OCI-LY7 (cell line): ENCODE results near the gene CYFIP2. TPM values are rescaled to one million over a fixed set of nuclear protein-coding genes. Genes with fewer than 3 reads are reported as not detected.

Experiments used
- BruUV-seq: library from RNA; stranded (reverse); fragments of 400-500 nt; replicated peaks from 2 replicates; lab custom pipeline; 2021; lab: Mats Ljungman, UMichigan
- CTCF ChIA-PET: fragments of 300-600 bp; sonication (Branson Sonifier 250); formaldehyde crosslinking; loops from one replicate; lab custom pipeline; 2022; ENCODE audit warnings: antibody characterized with exemption; ENCODE audit not compliant: unreplicated experiment; lab: Charles Lee
- POLR2A ChIA-PET: fragments of 300-600 bp; sonication (Branson Sonifier 250); formaldehyde crosslinking; loops from one replicate; lab custom pipeline; 2022; ENCODE audit warnings: antibody characterized with exemption; lab: Charles Lee
- DNase-seq: peaks from one replicate; pipeline ENCODE4 v3.0.0-alpha.2; 2015; ENCODE audit warnings: low spot score
- H2AFZ ChIP-seq: fragments of 200-600 bp; sonication (generic), shearing (Covaris generic); 2 replicates; pipeline ENCODE4 v1.6.1; 2014; ENCODE audit warnings: mild to moderate bottlenecking, antibody characterized with exemption, low read length, moderate library complexity
- H3K27ac ChIP-seq: fragments of 200-600 bp; sonication (generic); 2 replicates; pipeline ENCODE4 v1.5.1; 2014; ENCODE audit warnings: mixed run types, low read depth, mild to moderate bottlenecking, moderate library complexity, low read length, inconsistent platforms; ENCODE audit not compliant: poor library complexity, severe bottlenecking
- H3K36me3 ChIP-seq: fragments of 200-600 bp; sonication (generic); 2 replicates; pipeline ENCODE4 v1.6.1; 2014; ENCODE audit warnings: mild to moderate bottlenecking, antibody characterized with exemption, low read length, moderate library complexity, mixed read lengths; ENCODE audit not compliant: insufficient read depth
- H3K4me1 ChIP-seq: fragments of 200-600 bp; sonication (generic); 2 replicates; pipeline ENCODE4 v1.5.1; 2014; ENCODE audit warnings: mild to moderate bottlenecking, low read length; ENCODE audit not compliant: insufficient read depth, poor library complexity, severe bottlenecking
- H3K4me2 ChIP-seq: fragments of 200-600 bp; sonication (generic); 2 replicates; pipeline ENCODE4 v1.6.1; 2014; ENCODE audit warnings: mild to moderate bottlenecking, low read length
- H3K4me3 ChIP-seq: fragments of 200-600 bp; sonication (generic); 2 replicates; pipeline ENCODE4 v1.5.1; 2014; ENCODE audit warnings: mild to moderate bottlenecking, low read depth, low read length; ENCODE audit not compliant: poor library complexity, severe bottlenecking
- H3K79me2 ChIP-seq: fragments of 200-600 bp; sonication (generic); 2 replicates; pipeline ENCODE4 v1.6.1; 2016; ENCODE audit warnings: low read depth, mild to moderate bottlenecking, low read length, moderate library complexity, mixed read lengths; ENCODE audit not compliant: insufficient read depth
- H3K9me2 ChIP-seq: fragments of 200-600 bp; sonication (generic); 2 replicates; pipeline ENCODE4 v1.6.1; 2016; ENCODE audit warnings: mild to moderate bottlenecking, low read length, mixed read lengths; ENCODE audit not compliant: insufficient read depth
- H3K9me3 ChIP-seq: fragments of 200-600 bp; sonication (generic); 2 replicates; pipeline ENCODE4 v1.6.1; 2014; ENCODE audit warnings: mild to moderate bottlenecking, mixed run types, low read length, mixed read lengths
- H4K20me1 ChIP-seq: fragments of 200-600 bp; sonication (generic); 2 replicates; pipeline ENCODE4 v1.6.1; 2014; ENCODE audit warnings: mild to moderate bottlenecking, antibody characterized with exemption, low read length, moderate library complexity, mixed read lengths; ENCODE audit not compliant: insufficient read depth
- EZH2phosphoT487 ChIP-seq: fragments of 200-600 bp; sonication (generic); IDR thresholded peaks from 2 replicates; pipeline ENCODE4 v1.6.1; 2018; ENCODE audit warnings: low read depth, borderline replicate concordance, mild to moderate bottlenecking, mixed run types, antibody characterized with exemption, low read length, moderate library complexity, mixed read lengths
- intact Hi-C: fragments of 100-400 bp; cut with micrococcal nuclease; formaldehyde crosslinking; loops from one replicate; pipeline ENCODE4 v1.10.0; 2022; ENCODE audit not compliant: unreplicated experiment
- total RNA-seq, 2 experiments: library from RNA; depleted of rRNA in 1 of 2; stranded (reverse); fragments of >200 nt in 1 of 2; shearing (Covaris generic) in 1 of 2; gene quantifications; 2 replicates each; pipeline ENCODE4 v1.2.3, GENCODE V29; 2014 to 2022
- TF ChIP-seq, protein P1 (sequence below): fragments of 200-600 bp; sonication (generic); conservative IDR thresholded peaks from 2 replicates; pipeline ENCODE4 v1.5.1; 2014; ENCODE audit warnings: mild to moderate bottlenecking, antibody characterized with exemption, low read length, moderate library complexity, mixed read lengths

Gene CYFIP2
- total RNA-seq, 2 experiments from 2014 or later, result 258 to 419 TPM

GRCh38 chr5:157300564-157300963 lies 34.6 kb downstream of the CYFIP2 start:
- ChIA-PET POLR2A (interaction anchor here (0.6 kb wide), 1 partner anchor 272 kb away, joined by 3 read pairs; no protein-coding TSS in a partner anchor), CTCF (interaction anchor here (1.2 kb wide), 1 partner anchor 47 kb away, joined by 4 read pairs; no protein-coding TSS in a partner anchor)

DNA sequence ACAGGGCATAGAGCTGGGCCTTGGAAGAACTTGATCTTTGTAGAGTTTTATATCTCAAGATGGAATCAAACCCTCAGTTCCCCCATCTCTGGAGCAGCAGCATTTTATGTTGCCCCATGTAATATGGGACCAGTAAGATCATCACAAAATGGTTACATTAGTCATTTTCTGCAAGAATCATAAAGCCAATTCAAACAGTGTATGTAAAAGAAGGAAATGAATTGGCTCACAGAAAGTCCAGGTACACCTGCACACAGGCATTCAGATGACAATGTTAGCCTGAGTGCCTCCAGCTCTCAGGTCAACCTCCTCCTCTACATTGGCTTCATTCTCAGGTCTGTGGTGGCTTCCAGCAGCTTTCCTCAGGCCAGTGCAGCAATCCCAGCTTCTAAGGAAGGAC lies 35.1 kb downstream of the CYFIP2 start:
- no peaks in the 10 kb centered on the region for H3K79me2 ChIP-seq
- peaks cover 96% of the 10 kb centered on the region for H3K36me3 ChIP-seq
- no peaks in the 10 kb centered on the region for H4K20me1 ChIP-seq
- no peaks in the 10 kb centered on the region for H3K9me3 ChIP-seq
- H3K27ac ChIP-seq, result no peak overlapping the region
- no peaks in the 10 kb centered on the region for H3K9me2 ChIP-seq
- BruUV-seq, result no TSS peak
- intact Hi-C loops, result no loop called here
- H3K4me3 ChIP-seq, result no peak overlapping the region
- H3K4me1 ChIP-seq, result no peaks in the 10 kb centered on the region
- no peak overlapping the region for H3K4me2 ChIP-seq
- TF ChIP-seq EZH2phosphoT487, result no peak
- TF ChIP-seq, protein P1, sequence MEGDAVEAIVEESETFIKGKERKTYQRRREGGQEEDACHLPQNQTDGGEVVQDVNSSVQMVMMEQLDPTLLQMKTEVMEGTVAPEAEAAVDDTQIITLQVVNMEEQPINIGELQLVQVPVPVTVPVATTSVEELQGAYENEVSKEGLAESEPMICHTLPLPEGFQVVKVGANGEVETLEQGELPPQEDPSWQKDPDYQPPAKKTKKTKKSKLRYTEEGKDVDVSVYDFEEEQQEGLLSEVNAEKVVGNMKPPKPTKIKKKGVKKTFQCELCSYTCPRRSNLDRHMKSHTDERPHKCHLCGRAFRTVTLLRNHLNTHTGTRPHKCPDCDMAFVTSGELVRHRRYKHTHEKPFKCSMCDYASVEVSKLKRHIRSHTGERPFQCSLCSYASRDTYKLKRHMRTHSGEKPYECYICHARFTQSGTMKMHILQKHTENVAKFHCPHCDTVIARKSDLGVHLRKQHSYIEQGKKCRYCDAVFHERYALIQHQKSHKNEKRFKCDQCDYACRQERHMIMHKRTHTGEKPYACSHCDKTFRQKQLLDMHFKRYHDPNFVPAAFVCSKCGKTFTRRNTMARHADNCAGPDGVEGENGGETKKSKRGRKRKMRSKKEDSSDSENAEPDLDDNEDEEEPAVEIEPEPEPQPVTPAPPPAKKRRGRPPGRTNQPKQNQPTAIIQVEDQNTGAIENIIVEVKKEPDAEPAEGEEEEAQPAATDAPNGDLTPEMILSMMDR, result no peak
- CTCF ChIA-PET, result interaction anchor here (1.2 kb wide), 1 partner anchor 47 kb away, joined by 4 read pairs; no protein-coding TSS in a partner anchor
- no peak overlapping the region for H2AFZ ChIP-seq
- DNase-seq, result no peak
- POLR2A ChIA-PET, result interaction anchor here (0.6 kb wide), 1 partner anchor 272 kb away, joined by 3 read pairs; no protein-coding TSS in a partner anchor

More at GRCh38 chr5:157300564-157300963, 34.6 kb downstream of the CYFIP2 start:
- DNase-seq, result no peak
- no peak overlapping the region for H3K27ac ChIP-seq
- H3K79me2 ChIP-seq, result no peaks in the 10 kb centered on the region
- no peak for TF ChIP-seq EZH2phosphoT487
- TF ChIP-seq, protein P1, result no peak
- no peaks in the 10 kb centered on the region for H3K9me3 ChIP-seq
- no TSS peak for BruUV-seq
- peaks cover 96% of the 10 kb centered on the region for H3K36me3 ChIP-seq
- no peak overlapping the region for H2AFZ ChIP-seq
- no peaks in the 10 kb centered on the region for H4K20me1 ChIP-seq
- H3K4me1 ChIP-seq, result no peaks in the 10 kb centered on the region
- H3K4me2 ChIP-seq, result no peak overlapping the region
- intact Hi-C loops, result no loop called here
- H3K4me3 ChIP-seq, result no peak overlapping the region
- no peaks in the 10 kb centered on the region for H3K9me2 ChIP-seq

GRCh38 chr5:157303023-157303422 lies 37.1 kb downstream of the CYFIP2 start:
- no TSS peak for BruUV-seq
- peaks cover 6% of the 10 kb centered on the region for H3K4me1 ChIP-seq
- ChIA-PET POLR2A (interaction anchor here (1.5 kb wide), 1 partner anchor 40 kb away, joined by 3 read pairs; no protein-coding TSS in a partner anchor), CTCF (no interaction called here)
- H3K27ac ChIP-seq, result no peak overlapping the region
- no peaks in the 10 kb centered on the region for H3K9me3 ChIP-seq
- no peak overlapping the region for H3K4me3 ChIP-seq
- H4K20me1 ChIP-seq, result no peaks in the 10 kb centered on the region
- intact Hi-C loops, result no loop called here
- TF ChIP-seq, protein P1, result no peak
- TF ChIP-seq EZH2phosphoT487, result no peak
- no peak overlapping the region for H3K4me2 ChIP-seq
- H3K9me2 ChIP-seq, result no peaks in the 10 kb centered on the region
- peaks cover 96% of the 10 kb centered on the region for H3K36me3 ChIP-seq
- no peak for DNase-seq
- H2AFZ ChIP-seq, result no peak overlapping the region
- H3K79me2 ChIP-seq, result no peaks in the 10 kb centered on the region
